B cell (primary cell): ENCODE measurements around the gene SLC4A4. TPM values are rescaled to one million over a fixed set of nuclear protein-coding genes. Genes with fewer than 3 reads are reported as not detected.

ENCODE experiments used
- ATAC-seq: fragments of 200-7000 bp; cut with Tn5 transposase; one replicate; pipeline ENCODE4 v1.10.0; 2021; ENCODE audit warnings: low read depth, mild to moderate bottlenecking, moderate number of reproducible peaks, moderate library complexity
- CTCF ChIA-PET: fragments of 350-600 bp; sonication (Branson Sonifier 250); formaldehyde crosslinking; loops from one replicate; lab custom pipeline; 2021; ENCODE audit warnings: antibody characterized with exemption, inconsistent platforms; lab: Charles Lee
- POLR2A ChIA-PET: fragments of 350-600 bp; sonication (Branson Sonifier 250); formaldehyde crosslinking; loops from one replicate; lab custom pipeline; 2021; ENCODE audit warnings: antibody characterized with exemption; lab: Charles Lee
- DNase-seq: peaks from one replicate; pipeline ENCODE4 v3.0.0; 2013
- H2AFZ ChIP-seq: 2 replicates; pipeline ENCODE4 v1.6.1; 2012; ENCODE audit warnings: mild to moderate bottlenecking, low read depth, low read length; ENCODE audit not compliant: insufficient read depth, poor library complexity, severe bottlenecking
- H3K27ac ChIP-seq, 2 donors: 1 replicate in 1 of 2; 2 replicates in 1 of 2; pipeline ENCODE4 v1.5.1; 2012 to 2013; ENCODE audit warnings: low read length in 2 of 2, mild to moderate bottlenecking in 2 of 2, moderate library complexity in 1 of 2
- H3K27me3 ChIP-seq, 4 experiments: fragments of 200-600 bp in 1 of 4; sonication (generic) in 1 of 4; replicated peaks in 1 of 4; 1 replicate in 2 of 4; 2 replicates in 2 of 4; pipeline versions ENCODE4 v1.6.1 to v1.7.0; 2013 to 2016; ENCODE audit warnings: low read length in 3 of 4, mild to moderate bottlenecking in 2 of 4, mixed read lengths in 1 of 4, moderate library complexity in 1 of 4; ENCODE audit not compliant: insufficient read depth in 4 of 4, control insufficient read depth in 3 of 4; ENCODE audit errors: control extremely low read depth in 1 of 4
- H3K36me3 ChIP-seq, 2 experiments: replicated peaks in 1 of 2; 1 replicate in 1 of 2; 2 replicates in 1 of 2; pipeline versions ENCODE4 v1.6.1 to v1.7.1; 2013; ENCODE audit warnings: low read length in 1 of 2; ENCODE audit not compliant: insufficient read depth in 2 of 2, control insufficient read depth in 1 of 2; ENCODE audit errors: control extremely low read depth in 1 of 2, extremely low read depth in 1 of 2
- H3K4me1 ChIP-seq, 2 donors: fragments of 200-600 bp in 1 of 2; sonication (generic) in 1 of 2; 1 replicate in 1 of 2; 2 replicates in 1 of 2; pipeline versions ENCODE4 v1.5.1 to v1.6.1; 2013 to 2017; ENCODE audit warnings: low read length in 2 of 2; ENCODE audit not compliant: control insufficient read depth in 2 of 2, insufficient read depth in 2 of 2
- H3K4me2 ChIP-seq: replicated peaks from 2 replicates; pipeline ENCODE3; 2012; ENCODE audit warnings: mild to moderate bottlenecking, low read depth, low read length; ENCODE audit not compliant: poor library complexity, severe bottlenecking
- H3K4me3 ChIP-seq, 5 experiments: fragments of 200-600 bp in 1 of 5; sonication (generic) in 1 of 5; 1 replicate in 3 of 5; 2 replicates in 2 of 5; pipeline versions ENCODE4 v1.5.1 to v1.7.0; 2011 to 2016; ENCODE audit warnings: low read length in 4 of 5, mild to moderate bottlenecking in 4 of 5, low read depth in 2 of 5, control low read depth in 1 of 5, moderate library complexity in 1 of 5; ENCODE audit not compliant: insufficient read depth in 1 of 5; ENCODE audit errors: control extremely low read depth in 1 of 5, extremely low read depth in 1 of 5
- H3K79me2 ChIP-seq: fragments of 200-600 bp; sonication (generic); one replicate; pipeline ENCODE4 v1.6.0; 2016; ENCODE audit warnings: low read length; ENCODE audit not compliant: control insufficient read depth, insufficient read depth
- H3K9ac ChIP-seq: fragments of 200-600 bp; sonication (generic); 2 replicates; pipeline ENCODE4 v1.6.1; 2017; ENCODE audit warnings: mild to moderate bottlenecking, low read length, moderate library complexity
- H3K9me3 ChIP-seq, 3 donors: one replicate each; pipeline versions ENCODE4 v1.6.1 to v1.7.1; 2013; ENCODE audit warnings: low read length in 2 of 3; ENCODE audit not compliant: control insufficient read depth in 2 of 3, insufficient read depth in 1 of 3; ENCODE audit errors: control extremely low read depth in 1 of 3
- H4K20me1 ChIP-seq: 2 replicates; pipeline ENCODE4 v1.6.0; 2012; ENCODE audit warnings: mild to moderate bottlenecking, low read length; ENCODE audit not compliant: insufficient read depth, control insufficient read depth, poor library complexity, severe bottlenecking
- H3K27ac Mint-ChIP-seq: one replicate; pipeline ENCODE4 v1.8.0; 2021; ENCODE audit warnings: mixed read lengths
- H3K27me3 Mint-ChIP-seq: one replicate; pipeline ENCODE4 v1.8.0; 2021; ENCODE audit warnings: mixed read lengths
- H3K4me1 Mint-ChIP-seq: one replicate; pipeline ENCODE4 v1.8.0; 2021; ENCODE audit warnings: mixed read lengths
- H3K4me3 Mint-ChIP-seq: one replicate; pipeline ENCODE4 v1.8.0; 2021; ENCODE audit warnings: mixed read lengths
- H3K9me3 Mint-ChIP-seq: one replicate; pipeline ENCODE4 v1.8.0; 2022; ENCODE audit warnings: mixed read lengths; ENCODE audit not compliant: insufficient read depth
- CTCF ChIP-seq: fragments of 200-600 bp; IDR thresholded peaks from one replicate; pipeline ENCODE4 v1.8.0; 2022; ENCODE audit warnings: antibody characterized with exemption, mild to moderate bottlenecking
- EZH2 ChIP-seq: IDR thresholded peaks from 2 replicates; pipeline ENCODE4 v1.6.1; 2012; ENCODE audit warnings: borderline replicate concordance, low read depth, mild to moderate bottlenecking, moderate library complexity, low read length; ENCODE audit not compliant: insufficient read depth, poor library complexity, severe bottlenecking
- WGBS: methylation state at CpG from one replicate; pipeline ENCODE4 v1.1.5; 2013; ENCODE audit warnings: missing lambda C conversion rate; ENCODE audit not compliant: insufficient coverage; 5-methylcytosine and 5-hydroxymethylcytosine counted together
- intact Hi-C: fragments of 100-400 bp; cut with micrococcal nuclease; formaldehyde crosslinking; loops from one replicate; pipeline ENCODE4 v1.10.0; 2022
- polyA plus RNA-seq: library from polyadenylated mRNA; depleted of rRNA; stranded (reverse); fragments of >200 nt; gene quantifications from 2 replicates; pipeline ENCODE4 v1.2.3, GENCODE V29; 2012
- total RNA-seq, 2 donors: library from RNA; stranded (reverse); fragments of 120-200 nt in 1 of 2; gene quantifications; 1 replicate in 1 of 2; 2 replicates in 1 of 2; pipeline versions ENCODE4 v1.2.3 to v1.2.4, GENCODE V29; 2013 to 2022

The SLC4A4 gene
- total and polyA plus RNA-seq, 2 donors (not counting 1 experiment from before 2014, with no cell fraction given): not detected

- no peak for ATAC-seq
- no peak for TF ChIP-seq EZH2
- no peak for TF ChIP-seq CTCF
- Histone ChIP-seq H3K9me3 (no peaks in the 10 kb centered on the region), H3K4me1 (no peaks in the 10 kb centered on the region), H4K20me1 (no peaks in the 10 kb centered on the region), H3K36me3 (no peaks in the 10 kb centered on the region), H3K4me2 (no peak overlapping the region), H3K79me2 (no peaks in the 10 kb centered on the region), H3K27ac (no peak overlapping the region), H3K9ac (no peak overlapping the region), H3K4me3 (no peak overlapping the region), H3K27me3 (no peaks in the 10 kb centered on the region), H2AFZ (no peak overlapping the region)
- Mint-ChIP-seq H3K4me3 (no peak overlapping the region), H3K4me1 (no peaks in the 10 kb centered on the region), H3K27me3 (no peaks in the 10 kb centered on the region), H3K9me3 (no peaks in the 10 kb centered on the region), H3K27ac (no peak overlapping the region)
- no peak for DNase-seq
- intact Hi-C loops: no loop called here
- WGBS: no CpG with 5 or more reads among the region's 2 CpGs
- ChIA-PET POLR2A (no interaction called here), CTCF (interaction anchor here (0.6 kb wide), 1 partner anchor 564 kb away, joined by 3 read pairs; no protein-coding TSS in a partner anchor)
These were observed 110.2 kb downstream of the SLC4A4 start for GRCh38 chr4:71449040-71449439.

- Histone ChIP-seq H3K9ac (no peak overlapping the region), H3K27ac (no peak overlapping the region), H3K36me3 (no peaks in the 10 kb centered on the region), H3K9me3 (no peaks in the 10 kb centered on the region), H4K20me1 (no peaks in the 10 kb centered on the region), H3K27me3 (no peaks in the 10 kb centered on the region), H3K4me3 (no peak overlapping the region), H3K4me1 (no peaks in the 10 kb centered on the region), H3K4me2 (no peak overlapping the region), H3K79me2 (no peaks in the 10 kb centered on the region), H2AFZ (no peak overlapping the region)
- Mint-ChIP-seq H3K27me3 (no peaks in the 10 kb centered on the region), H3K27ac (no peak overlapping the region), H3K9me3 (no peaks in the 10 kb centered on the region), H3K4me1 (no peaks in the 10 kb centered on the region), H3K4me3 (no peak overlapping the region)
- ChIA-PET CTCF (no interaction called here), POLR2A (no interaction called here)
- no peak for DNase-seq
- ATAC-seq: no peak
- intact Hi-C loops: no loop called here
- TF ChIP-seq EZH2: no peak
- no peak for TF ChIP-seq CTCF
- WGBS: no CpG with 5 or more reads among the region's 3 CpGs
These were observed 111.1 kb downstream of the SLC4A4 start for GRCh38 chr4:71449878-71450277.
